GM21528 (cell line): Measurements from ENCODE around the gene ABCC6.

ENCODE experiments used
- ATAC-seq: cut with Tn5 transposase; IDR thresholded peaks from one replicate; pipeline ENCODE4 v1.9.1; 2021; ENCODE audit warnings: mild to moderate bottlenecking, moderate library complexity; ENCODE audit not compliant: unreplicated experiment, low FRiP score

ABCC6 gene

DNA sequence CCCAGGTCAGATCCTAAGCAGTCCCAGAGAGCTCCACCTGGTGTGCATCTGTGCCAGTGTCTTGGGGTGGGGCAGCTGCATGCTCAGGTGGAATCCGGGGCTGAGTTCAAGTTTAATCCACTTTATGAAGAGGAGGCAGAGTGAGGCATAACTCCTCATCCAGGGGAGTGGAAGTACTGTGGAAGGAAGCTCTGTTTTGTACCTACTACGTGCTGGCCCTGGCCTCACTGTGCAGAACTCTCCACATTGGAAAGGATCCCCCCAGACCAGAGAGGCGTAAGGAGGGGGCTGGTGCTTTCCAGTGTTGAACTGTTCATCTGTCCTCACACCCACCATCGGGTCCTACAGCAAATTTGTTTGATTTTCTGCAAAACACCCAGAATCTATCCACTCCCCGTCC lies 78.0 kb downstream of the ABCC6 start:
- ATAC-seq: no peak

- no peak for ATAC-seq
Measured at GRCh38 chr16:16144416-16144815, 78.9 kb downstream of the ABCC6 start.

DNA sequence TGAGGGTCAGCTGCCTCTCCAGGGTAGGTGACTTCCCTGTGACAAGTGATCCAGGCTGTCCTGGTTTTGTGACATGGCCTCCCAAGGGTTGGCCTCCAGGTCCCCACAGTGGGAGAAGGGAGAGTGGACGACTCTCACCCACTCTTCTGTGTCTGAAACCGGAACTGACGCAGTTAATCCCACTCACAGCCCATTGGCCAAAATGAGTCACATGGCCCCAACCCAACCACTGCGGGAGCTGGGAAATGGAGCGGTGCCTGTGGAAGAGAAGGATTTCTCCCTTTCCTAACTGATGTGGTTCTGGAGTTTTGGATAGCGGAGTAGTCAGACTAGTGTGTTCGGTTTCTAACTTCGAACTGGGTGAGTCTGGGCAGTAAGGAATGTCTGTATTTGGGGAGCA lies 79.4 kb downstream of the ABCC6 start:
- ATAC-seq: no peak

DNA sequence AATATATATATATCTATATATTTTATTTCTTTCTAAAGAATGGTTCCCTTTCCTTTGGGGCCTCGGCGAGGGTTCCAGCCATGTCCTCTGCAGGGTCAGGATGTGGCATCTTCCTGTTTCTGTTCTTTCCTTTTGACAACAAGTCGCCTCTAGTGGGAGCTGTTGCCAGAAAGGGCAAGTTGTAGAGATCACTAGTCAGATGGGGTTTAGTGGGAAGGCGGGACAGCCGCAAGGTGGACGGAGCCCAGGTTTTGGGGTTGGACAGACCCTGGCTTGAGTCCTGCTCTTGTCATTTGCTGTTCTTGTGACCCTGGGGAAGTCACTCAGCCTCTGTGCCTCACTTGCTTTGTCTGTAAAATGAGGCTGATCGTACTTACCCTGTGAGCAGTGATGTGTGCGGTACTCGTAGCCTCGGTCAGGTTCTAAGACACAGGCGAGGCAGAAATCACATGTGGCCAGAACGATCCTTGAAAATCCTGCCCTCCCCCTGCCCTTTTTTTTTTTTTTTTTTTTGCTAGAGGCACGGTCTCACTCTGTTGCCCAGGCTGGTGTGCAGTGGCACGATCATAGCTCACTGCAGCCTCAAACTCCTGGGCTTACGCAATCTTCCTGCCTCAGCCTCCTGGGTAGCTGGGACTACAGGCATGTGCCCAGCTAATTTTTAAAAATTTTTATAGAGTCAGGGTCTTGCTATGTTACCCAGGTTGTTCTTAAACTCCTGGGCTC lies 80.1 kb downstream of the ABCC6 start:
- ATAC-seq: no peak

- ATAC-seq: no peak
Measured at GRCh38 chr16:16141784-16142396, 81.4 kb downstream of the ABCC6 start.

GRCh38 chr16:16141141-16141540 lies 82.2 kb downstream of the ABCC6 start:
- no peak for ATAC-seq

- ATAC-seq: no peak
Measured at GRCh38 chr16:16140537-16140936, 82.8 kb downstream of the ABCC6 start.

DNA sequence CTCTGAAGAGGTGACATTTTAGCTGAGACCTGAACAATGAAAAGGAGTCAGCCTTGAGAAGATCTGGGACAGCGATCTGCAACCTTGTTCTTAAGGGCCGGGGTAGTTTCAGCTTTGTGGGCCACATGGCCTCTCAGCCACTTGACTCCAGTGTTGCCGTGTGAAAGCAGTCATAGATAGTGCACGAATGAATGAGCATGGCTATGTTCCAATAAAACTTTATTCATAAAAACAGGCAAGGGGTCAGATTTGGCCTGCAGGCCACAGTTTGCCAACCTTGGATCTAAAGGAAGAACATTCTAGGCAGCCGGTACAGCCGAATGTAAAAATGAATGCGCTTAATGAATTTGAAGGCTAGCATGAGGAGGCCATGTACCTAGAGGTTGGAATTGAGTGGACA lies 83.5 kb downstream of the ABCC6 start:
- ATAC-seq: no peak

- no peak for ATAC-seq
Measured at GRCh38 chr16:16139061-16139460, 84.2 kb downstream of the ABCC6 start.

GRCh38 chr16:16138034-16138635 lies 85.2 kb downstream of the ABCC6 start:
- no peak for ATAC-seq

DNA sequence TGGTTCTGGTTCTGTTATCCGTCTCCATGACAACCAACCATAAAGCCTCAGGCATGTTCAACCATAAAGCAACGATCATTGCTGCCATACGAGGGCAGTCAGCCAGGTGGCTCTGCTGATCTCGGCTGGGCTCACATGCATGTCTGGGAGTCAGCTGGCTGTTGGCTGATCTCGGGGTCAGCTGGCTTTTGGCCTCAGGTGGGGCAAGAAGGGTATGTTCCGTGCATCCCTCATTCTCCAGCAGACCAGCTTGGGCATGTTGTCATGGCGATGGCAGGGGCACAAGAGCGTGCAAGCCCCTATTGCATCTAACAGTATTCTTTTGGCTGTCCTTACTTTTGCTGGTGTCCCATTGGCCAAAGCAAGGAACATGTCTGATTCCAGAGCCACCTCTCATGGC lies 86.2 kb downstream of the ABCC6 start:
- no peak for ATAC-seq

DNA sequence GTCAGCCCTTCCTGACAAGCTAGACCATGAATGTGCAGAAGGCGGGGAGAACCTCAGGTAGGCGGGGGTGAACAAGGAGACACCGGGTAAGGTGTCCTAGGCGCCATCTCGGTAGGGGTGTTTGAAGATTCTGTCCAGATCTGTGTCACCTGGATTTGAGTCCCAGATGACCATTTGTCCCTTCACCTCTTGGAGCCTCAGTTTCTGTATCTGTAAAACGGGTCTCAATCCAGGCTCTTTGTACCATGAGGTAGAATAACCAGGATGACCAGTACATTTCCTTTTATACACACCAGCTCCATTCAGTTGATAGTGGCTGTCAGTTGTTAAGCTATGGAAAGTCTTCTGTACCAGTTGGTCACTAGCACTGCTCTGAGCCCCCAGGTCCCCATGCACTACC lies 86.7 kb downstream of the ABCC6 start:
- no peak for ATAC-seq

DNA sequence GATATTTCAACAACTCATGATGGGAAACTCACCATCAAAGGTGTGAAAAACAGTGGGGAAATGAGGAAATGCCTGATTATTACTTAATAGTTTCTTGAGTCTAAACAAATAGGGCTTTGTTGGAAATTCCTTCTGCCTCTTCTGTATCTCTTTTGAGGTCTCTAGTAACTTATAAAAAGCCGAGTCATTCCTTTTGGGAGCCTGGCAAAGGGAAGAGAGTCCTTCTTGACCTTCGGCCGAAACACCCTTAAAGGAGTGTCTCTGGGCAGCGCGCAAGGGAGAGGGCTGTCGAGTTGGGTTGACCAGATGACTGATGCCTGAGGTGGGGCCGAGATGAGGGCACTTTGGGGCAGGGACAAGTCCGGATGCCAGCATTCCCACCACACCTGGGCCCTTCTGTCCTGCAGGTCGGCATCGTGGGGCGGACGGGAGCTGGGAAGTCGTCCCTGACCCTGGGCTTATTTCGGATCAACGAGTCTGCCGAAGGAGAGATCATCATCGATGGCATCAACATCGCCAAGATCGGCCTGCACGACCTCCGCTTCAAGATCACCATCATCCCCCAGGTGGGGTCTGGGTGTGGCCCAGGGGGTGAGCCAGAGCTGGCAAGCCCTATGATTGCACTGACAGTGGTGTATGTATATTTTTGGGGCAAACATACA lies 89.2 kb downstream of the ABCC6 start:
- no peak for ATAC-seq

- no peak for ATAC-seq
Measured at GRCh38 chr16:16131659-16132058, 91.6 kb downstream of the ABCC6 start.

DNA sequence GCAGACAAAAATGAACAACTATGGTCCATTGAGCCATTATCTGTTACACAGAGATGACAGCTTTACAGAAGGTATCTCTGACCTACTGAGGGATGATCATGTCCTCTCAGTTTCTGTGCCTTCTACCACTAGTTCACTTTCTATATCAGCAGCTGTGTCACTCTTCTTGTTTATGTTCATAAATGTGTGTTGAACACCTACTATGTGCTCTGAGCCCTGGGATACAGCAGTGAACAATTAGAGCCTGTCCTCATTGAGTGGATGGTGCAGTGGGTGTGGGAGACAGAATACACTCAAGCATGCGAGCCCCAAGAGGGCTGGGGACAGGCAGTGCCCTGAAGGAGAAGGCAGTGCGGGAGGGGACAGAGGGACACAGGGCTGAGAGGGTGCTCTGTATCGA lies 92.1 kb downstream of the ABCC6 start:
- ATAC-seq: no peak

DNA sequence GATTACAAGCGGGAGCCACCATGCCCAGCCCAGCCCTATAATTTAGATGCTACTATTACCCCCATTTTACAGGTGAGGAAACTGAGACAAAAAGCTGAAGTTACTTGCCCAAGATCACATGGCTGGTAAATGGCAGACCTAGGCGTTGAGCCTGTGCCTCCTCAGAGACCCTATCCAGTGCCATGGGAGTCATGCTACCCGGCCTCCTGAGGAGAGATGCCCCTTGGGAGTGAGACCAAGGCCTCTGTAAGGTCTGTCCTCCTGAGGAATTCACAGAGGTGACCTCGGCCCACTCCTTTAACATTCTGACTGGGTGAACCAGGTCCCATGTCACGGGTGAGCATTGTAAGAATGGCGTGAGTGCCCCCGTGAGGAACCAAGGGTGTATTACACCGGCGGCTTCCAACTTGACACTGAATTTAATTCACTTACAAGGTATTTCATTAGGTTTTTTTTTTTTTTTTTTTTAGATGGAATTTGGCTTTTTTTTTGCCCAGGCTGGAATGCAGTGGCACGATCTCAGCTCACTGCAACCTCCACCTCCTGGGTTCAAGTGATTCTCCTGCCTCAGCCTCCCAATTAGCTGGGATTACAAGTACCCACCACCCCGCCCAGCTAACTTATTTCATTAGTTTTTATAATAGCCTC lies 95.7 kb downstream of the ABCC6 start:
- ATAC-seq: no peak

- no peak for ATAC-seq
Measured at GRCh38 chr16:16126896-16127295, 96.4 kb downstream of the ABCC6 start.

GRCh38 chr16:16124974-16125373 lies 98.3 kb downstream of the ABCC6 start:
- ATAC-seq: no peak

- ATAC-seq: no peak
Measured at GRCh38 chr16:16124438-16124837, 98.9 kb downstream of the ABCC6 start.

GRCh38 chr16:16122264-16122663 lies 101.0 kb downstream of the ABCC6 start:
- no peak for ATAC-seq

GRCh38 chr16:16121185-16121727 lies 102.0 kb downstream of the ABCC6 start:
- ATAC-seq: no peak
